ENCODE measurements around the gene PLEKHA5. TPM values are rescaled to one million over a fixed set of nuclear protein-coding genes. Genes with fewer than 3 reads are reported as not detected.
A peak's percentile ranks its signal among the peaks of the same experiment; 100 is the strongest.
"Not testable (repeated sequence)": the region's sequence is repeated elsewhere in the genome, so short reads cannot be mapped to it uniquely, and the experiment has no call there.

The PLEKHA5 gene
- total RNA-seq, 1 experiment from 2014 or later, result 19.7 TPM

DNA sequence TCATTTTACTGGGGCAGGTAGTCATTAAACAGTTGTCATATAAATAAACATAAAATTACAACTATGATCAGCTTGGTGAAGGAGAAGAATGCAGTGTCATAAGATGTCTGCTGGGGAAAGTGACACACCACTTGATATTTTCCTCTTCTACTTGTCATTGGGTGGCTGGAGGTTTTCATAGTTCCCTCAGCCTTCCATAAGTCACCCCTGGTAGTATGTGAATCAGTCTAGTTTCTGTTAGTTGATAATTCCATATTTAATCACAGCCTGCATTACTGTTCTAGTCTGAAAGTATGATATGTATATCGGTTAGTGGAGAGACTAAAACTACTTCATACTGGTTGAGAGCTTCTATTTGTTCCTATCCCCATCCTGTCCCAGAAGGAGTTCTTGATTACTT is 38.2 kb downstream of the PLEKHA5 start:
- DNase-seq (ENCODE audit: low read depth), result no peak

DNA sequence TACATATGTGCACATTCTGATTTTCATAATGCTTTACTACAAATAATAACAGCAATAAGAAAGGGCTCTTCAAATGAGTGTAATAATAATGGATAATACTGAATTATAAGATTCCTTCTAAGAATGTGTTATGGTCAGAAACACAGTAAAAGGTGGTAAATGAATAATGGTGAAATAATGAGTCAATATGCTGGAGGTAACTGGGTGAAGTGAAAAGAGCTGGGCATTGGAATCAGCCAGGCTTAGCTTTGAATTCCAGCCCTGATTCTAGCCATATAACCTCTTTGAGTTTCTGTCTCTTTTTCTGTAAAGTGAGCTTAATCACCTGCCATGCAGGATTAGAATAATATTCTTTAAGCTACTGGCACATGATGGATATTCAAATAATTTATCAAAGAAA is 39.1 kb downstream of the PLEKHA5 start:
- no peak for DNase-seq (ENCODE audit: low read depth)

DNA sequence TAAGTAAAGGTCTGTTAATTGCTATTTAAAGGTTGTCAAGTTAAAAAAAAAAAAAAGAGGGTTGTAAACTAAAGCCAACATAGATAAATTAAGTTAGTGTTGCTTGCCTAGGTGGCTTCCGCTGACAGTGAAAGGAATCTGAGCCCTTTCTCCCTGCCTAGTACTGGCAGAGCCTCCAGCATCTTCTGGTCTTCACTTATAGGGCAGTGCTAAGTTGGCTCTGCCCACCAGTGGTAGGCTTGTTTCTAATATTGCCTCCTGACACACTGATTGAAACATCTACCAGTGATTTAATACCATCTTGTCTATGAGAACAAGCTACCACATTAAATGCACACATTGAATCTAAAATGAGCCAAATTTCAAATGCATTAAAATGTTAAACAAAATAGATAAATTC is 39.7 kb downstream of the PLEKHA5 start:
- DNase-seq (ENCODE audit: low read depth), result no peak

DNA sequence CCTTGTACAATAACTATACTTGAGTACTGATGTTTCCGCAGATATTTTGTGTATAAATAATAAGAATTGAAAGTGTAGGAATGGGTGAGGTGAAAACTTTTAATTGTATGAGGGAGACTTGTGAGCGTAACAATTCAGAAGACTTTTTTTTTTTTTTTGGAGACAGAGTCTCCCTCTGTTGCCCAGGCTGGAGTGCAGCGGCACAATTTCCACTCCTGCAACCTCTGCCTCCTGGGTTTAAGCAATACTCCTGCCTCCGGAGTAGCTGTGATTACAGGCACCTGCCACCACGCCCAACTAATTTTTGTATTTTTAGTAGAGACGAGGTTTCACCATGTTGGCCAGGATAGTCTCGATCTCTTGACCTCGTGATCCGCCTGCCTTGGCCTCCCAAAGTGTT is 40.8 kb downstream of the PLEKHA5 start:
- DNase-seq (ENCODE audit: low read depth), result not testable (repeated sequence)

DNA sequence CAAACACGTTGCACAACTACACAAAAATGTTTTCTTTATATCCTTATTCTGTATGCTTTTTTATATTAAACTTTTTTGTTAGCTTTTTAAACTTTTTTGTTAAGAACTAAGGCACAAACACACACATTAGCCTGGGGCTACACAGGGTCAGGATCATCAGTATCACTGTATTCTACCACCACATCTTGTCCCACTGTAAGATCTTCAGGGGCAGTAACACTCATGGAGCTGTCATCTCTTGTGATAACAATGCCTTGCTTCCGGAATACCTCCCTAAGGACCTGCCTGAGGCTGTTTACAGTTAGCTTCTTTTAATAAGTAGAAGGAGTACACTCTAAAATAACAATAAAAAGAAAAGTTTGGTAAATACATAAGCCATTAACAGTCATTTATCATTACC is 42.2 kb downstream of the PLEKHA5 start:
- no peak for DNase-seq (ENCODE audit: low read depth)

DNA sequence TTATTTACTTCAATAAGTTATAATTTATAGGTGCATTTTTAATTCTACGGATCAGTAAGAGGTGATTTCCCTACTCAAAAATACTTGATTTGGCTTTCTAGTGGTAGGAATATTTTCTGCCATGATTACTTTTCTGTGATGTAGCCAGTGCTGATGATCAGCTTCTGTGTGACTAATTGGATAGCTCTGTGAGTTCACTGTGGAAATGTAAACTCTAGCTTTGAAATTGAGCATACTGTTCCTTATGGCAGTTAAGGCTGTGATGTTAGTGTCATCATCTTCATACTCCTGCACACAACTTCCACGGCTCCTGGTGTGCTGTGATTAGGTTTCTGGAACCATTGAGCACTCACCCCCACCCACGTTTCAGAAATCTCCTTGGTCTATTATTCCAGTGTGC is 48.2 kb downstream of the PLEKHA5 start:
- peak; percentile 13 for DNase-seq (ENCODE audit: low read depth)

DNA sequence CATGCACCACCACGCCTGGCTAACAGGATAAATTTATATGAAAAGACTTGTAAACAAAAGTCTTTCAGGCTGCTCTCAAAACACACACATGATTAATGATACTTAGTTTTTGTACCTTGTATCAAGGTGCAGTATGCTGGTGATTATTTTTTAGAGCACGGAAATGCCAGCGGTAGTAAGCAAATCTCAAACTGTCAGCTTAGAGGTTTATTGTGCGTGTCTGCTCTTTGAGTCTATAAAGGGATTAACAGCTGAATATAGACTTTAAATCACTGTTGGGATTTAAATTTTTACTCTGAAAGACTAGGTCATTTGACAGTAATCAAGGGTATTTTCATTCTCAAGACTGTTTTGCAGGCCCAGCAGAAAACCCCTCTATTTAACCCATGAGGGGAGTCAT is 50.5 kb downstream of the PLEKHA5 start:
- no peak for DNase-seq (ENCODE audit: low read depth)

DNA sequence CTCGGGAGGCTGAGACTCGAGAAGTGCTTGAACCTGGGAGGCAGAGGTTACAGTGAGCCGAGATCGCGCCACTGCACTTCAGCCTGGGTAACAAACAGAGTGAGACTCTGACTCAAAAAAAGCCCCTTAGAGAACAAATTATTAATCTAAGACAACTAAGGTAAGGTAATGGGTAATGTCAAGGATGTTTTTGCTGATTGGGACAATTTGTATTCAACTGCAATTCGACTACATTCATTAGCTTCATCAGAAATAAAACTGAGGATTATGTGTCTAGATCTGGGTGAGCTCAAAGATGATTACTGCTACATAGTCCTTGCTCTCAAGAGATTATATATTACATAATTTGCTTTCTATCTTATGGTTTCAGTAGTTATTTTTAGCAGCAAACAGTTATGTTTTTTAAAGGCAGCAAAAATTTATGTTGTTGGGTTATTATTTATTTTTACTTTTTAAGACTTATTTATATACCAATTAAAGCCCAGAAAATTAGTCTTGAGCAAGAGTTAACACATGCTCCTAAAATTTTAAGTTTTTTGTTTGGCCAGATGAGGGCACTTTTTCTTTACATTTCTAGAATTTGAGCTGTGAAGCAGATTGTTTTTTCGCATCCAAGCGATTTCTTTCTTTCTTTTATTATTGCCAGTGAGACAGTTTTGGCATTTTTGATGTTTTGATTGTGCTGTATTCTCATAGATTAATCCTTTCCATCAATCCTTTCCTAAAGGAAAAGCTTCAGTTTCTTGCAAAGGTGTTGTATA is 52.3 kb downstream of the PLEKHA5 start:
- no peak for DNase-seq (ENCODE audit: low read depth)

DNA sequence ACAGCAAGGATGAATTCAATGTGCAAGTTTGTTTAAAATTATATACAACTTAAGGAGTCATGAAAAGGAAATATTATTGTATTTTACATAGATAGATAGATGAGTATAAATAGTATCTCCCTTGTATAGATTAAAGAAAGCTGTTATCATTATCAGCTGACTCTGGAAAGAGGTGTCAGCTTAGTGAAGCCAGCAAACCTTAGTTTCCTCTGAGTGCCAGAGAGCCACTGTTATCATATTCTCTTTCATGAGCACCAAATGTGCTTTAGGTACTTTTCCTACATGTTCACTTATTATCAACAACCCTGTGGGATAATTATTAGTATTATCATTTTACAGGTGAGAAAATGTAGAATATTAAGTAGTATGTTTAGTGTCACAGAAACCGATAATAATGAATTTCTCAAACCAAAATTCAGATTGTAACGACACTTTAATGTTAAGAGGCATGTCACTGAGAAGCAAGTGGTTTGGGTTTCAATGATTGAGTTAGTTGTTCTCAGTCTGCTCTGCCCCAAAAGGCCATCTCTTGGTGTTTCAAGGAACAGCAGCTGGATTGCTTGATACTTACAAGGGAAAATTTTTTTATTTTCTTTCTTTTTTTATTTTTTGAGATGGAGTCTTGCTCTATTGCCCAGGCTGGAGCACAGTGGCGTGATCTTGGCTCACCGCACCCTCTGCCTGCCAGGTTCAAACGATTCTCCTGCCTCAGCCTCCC is 53.7 kb downstream of the PLEKHA5 start:
- no peak for DNase-seq (ENCODE audit: low read depth)

DNA sequence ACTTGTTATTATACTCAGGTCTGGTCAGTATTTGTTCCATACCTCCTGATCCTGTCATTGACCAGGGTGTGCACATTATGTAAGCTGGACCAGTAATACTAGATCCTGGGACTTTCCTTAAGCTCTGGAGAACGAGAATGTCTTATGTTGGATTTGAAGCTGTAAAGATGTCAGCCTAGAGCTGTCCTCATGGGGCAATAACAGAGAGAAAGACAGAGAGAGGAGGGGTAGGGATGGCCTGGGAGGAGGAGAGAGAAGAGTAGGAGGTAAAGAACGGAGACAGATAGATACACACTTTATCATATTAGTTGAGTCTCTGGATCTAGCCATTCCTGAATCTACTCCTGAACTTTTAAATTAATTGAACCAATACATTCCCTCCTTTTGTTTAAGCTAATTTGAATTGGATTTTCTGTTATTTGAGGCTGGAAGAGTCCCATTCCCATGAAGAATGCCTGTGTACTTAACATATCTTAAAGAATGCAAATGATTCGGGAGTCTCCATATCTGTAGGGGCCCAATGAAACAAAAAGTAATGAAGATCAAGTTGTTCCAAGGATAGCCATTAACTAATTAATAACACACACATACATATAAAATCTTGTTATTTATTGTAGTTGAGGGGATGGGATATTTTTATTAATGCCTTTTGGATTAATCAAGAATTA is 55.9 kb downstream of the PLEKHA5 start:
- no peak for DNase-seq (ENCODE audit: low read depth)

DNA sequence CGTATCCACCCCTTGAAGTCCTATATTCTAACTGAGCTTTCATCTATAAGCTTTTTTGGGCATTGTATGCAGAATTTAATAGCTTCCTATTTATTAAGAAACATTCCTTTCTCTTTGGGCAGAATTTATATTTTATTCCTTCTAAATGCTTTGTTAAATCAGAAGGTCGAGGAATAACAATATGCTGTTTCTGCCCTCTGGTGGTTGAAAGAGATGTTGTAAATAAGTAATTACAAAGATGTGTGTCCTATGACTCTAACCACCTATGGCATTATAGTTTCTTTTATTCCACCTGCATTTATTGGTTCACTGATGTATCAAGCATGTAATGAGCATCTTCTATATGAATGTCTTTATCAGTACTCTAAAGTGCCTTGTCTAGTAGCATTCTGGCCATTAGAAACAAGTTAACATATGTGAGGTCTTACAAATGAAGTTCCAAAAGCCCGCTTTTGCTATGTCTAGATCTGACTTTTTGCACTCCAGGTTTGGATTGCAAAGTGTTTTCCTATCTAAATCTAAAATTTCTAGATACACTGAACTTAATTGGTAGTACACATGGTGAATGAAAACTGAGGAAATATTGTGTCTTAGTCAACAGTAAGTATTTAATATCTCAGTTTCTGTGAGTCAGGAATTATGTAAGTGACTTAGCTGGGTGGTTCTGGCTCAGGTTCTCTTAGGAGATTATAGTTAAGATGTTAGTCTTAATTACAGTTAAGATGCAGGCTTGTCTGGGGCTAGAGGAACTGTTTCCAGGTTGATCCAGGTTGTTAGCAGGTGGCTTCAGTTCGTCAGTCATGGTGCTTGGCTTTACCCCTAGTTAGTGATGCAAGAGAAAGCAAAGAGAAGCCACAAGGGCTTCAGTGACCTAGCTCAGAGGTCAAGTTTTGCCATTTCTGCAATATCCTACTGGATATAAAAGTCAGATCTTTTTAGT is 57.5 kb downstream of the PLEKHA5 start:
- DNase-seq (ENCODE audit: low read depth), result peak; percentile 40

DNA sequence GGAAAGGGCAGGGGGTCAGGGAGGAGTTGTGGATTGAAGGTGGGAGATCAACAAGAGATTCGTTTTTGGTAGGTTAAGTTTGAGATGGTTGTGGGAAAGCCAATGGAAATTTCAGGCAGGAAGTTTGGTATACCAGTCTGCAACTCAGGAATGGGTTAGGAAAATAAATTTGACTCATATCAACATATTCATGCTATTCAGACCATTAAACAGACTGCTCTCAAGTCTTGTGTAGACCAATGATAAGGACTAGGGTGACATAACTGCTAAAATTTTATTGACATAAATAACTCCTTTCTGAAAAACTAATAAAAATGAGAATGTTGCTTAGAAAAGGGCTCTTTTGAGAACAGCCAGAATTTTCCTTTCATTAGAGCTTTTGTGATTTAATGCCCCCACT is 60.0 kb downstream of the PLEKHA5 start:
- no peak for DNase-seq (ENCODE audit: low read depth)

DNA sequence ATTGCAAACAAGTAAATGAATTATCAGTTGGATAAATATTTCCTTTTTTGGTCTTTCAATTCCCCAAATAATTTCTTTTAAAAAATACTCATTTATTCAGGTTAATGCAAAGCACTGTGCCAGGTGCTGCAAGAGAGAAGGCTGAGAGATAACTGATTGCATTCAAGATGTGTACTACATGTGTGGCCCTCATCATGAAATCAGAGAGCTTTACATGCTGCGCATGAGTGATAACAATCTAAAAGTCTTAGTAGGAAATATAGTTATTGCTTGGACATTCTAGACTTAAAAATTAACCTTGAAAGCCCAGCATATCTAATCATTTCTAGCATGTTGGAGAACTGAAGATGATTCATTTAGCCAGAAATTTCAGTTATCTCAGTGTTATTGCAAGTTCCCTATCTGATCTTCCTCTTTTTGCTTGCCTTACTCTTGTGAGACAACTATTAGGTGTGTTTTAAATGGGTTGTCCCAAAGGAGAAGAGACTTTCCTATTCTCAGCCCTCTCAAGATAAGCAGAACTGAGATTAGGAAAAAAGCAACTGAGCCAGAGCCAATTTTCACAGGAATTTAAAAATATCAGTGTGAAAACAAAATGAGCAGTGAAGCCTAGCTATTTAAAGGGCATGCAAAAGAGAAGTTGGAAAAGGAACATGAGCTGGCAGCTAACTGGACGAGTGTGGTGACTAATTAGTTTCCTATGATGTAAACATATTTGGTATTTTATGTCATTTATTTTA is 60.9 kb downstream of the PLEKHA5 start:
- peak; percentile 28 for DNase-seq (ENCODE audit: low read depth)

DNA sequence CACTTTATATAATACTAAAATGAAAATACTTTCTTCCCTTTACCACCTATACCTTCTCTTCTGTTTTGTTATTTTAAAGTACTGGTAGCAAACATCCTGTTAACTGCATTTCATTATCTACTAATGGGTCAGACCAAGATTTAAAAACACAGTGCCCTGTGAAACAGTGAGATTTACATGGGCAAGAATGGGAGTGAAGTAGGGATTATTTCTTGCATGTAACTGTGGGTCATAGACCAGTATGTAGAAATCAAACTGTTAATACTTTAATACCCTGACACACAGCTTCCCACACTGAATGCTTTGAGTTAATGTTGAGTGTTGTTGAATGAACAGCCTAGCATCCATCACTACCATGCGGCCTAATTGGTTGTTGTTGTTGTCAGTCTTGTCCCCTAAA is 61.6 kb downstream of the PLEKHA5 start:
- DNase-seq (ENCODE audit: low read depth), result no peak

DNA sequence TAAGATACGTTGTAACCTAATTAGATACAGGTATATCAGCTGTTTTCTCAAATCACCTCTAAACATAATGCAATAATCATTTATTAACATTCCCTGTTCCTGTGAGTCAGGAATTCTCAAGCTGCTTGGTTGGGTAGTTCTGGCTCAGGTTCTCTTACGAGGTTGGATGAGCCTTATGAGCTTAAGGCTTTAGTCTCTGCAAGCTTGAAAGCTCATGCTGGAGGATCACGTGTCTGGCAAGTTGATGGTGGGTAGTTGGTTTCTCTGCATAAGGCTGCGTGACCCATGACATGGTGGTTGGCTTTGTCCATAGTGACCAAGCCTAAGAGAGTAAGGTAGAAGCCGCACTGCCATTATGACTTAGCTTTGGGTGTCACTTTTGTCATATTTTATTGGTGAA is 62.0 kb downstream of the PLEKHA5 start:
- DNase-seq (ENCODE audit: low read depth), result no peak

DNA sequence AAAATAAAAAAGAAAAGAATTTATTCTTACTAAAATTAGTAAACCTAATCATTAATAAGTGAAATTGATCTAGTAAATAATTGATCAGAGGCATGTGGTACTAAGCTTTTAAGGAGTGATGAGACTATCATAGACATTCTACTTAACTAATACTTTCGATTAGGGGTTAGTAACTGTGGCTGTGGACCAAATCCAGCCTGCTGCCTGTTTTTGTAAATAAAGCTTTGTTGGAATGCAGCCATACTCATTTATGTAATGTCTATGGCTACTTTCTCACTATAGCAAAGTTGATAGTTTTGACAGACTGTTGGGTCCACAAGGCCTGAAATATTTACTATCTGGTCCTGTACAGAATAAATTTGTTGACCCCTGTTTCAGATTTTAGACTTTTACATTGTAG is 63.2 kb downstream of the PLEKHA5 start:
- DNase-seq (ENCODE audit: low read depth), result no peak

DNA sequence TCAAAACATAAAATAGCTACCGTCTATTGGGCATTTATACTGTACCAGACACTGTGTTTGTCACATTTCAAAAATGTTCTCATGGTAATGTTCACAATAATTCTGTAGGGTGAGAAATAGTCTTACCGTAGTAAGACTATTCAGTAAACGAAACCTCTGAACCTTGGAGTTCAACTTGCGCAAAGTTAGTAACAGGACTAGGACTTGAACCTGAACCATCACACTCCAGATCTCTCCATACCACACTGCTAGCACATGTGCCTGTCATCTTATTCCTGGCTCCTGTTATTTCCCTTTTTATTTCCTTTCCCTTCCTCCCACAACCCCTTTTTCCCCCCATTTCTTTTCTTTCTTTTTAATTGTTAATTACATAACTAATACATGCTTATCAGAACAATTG is 65.4 kb downstream of the PLEKHA5 start:
- DNase-seq (ENCODE audit: low read depth), result no peak

DNA sequence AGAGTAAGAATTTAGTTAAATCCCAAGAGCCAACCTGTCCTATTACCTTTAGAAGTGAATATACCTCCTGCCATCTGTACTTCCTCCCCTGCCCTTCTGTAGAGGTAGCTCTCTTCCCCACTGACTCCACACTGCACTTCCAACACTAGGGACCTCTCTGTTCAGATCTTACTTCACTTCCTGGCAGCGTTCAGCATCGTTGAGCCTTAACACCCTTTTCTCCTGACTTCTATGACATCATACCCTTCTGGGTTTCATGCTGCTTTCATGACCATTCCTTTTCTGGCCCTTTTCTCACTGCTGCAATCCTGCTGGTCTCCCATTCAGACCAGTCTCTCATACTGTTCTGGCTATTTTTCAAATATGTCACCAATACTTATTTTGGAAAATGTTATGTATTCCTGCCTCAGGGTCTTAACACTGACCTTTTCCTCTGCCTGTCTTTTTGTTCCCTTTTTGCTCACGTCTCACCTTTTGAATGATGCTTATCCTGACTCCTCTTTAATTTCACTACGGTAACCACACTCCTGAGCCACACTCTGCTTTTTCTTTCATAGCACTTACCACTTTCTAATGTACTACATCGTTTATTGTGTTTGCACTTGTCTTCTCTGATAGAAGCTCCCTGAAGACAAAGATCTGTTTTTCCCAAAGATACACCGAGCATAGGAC is 67.6 kb downstream of the PLEKHA5 start:
- no peak for DNase-seq (ENCODE audit: low read depth)

DNA sequence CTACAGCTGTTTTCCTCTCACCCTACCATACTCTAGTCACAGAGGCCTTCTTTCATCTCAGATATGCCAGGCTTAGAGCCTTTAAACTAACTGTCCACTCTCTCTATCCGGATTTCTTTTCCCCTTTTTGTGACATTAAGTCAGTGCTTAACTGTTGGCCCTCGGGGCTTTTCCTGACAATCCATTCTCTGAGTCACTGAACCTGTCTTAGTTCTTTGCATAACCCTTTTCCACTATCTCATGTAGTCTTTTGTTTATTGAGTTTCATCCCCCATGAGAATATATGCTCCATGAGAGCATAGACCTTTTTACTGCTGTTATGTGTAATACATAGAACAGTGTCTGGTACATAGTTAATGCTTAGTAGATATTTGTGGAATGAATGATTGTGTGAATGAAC is 68.7 kb downstream of the PLEKHA5 start:
- DNase-seq (ENCODE audit: low read depth), result peak; percentile 34

DNA sequence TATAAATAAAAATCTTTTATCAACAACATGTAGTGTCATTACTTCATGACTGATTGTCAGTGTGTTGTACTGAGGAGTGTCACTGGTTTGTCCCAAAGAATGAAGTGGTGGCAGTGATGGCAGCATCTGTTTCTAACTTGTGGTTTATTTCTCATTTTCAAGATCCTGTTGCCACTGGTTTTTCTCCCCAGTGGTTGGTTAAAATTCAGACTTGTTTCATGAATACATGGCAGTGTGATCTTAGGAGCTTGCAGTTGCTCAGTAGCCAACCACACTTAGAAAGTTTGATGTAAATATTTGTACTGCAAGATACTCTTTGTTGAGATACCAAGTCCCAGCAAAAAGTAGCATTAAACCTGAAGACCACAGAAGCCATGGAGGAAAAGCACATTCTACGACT is 69.8 kb downstream of the PLEKHA5 start:
- DNase-seq (ENCODE audit: low read depth), result no peak

Data from HT1080 (cell line).